Tibial nerve (tissue), 3 donors: ENCODE measurements around the gene RPL28.

ENCODE experiments used
- CTCF ChIP-seq, 5 experiments: fragments of 200-600 bp in 3 of 5; fragments of 450-650 bp in 2 of 5; sonication (generic) in 3 of 5; IDR thresholded peaks; one replicate each; pipeline ENCODE4 v1.5.1; 2016 to 2019; ENCODE audit warnings: antibody characterized with exemption in 5 of 5, mild to moderate bottlenecking in 3 of 5, moderate library complexity in 2 of 5
- POLR2A ChIP-seq, 2 donors: fragments of 450-650 bp; IDR thresholded peaks; one replicate each; pipeline ENCODE4 v1.6.1; 2017; ENCODE audit warnings: antibody characterized with exemption in 2 of 2, mild to moderate bottlenecking in 2 of 2, moderate library complexity in 2 of 2

- no peak for TF ChIP-seq POLR2A (IDR thresholded peaks at IDR 0.05)
- no peak for TF ChIP-seq CTCF (IDR thresholded peaks at IDR 0.05)
Measured at GRCh38 chr19:55379174-55379573, 6.6 kb upstream of the RPL28 start.
